Measurements from ENCODE around the gene NPAS1. TPM values are rescaled to one million over a fixed set of nuclear protein-coding genes. Genes with fewer than 3 reads are reported as not detected.
A peak's percentile ranks its signal among the peaks of the same experiment; 100 is the strongest.

Gene NPAS1
- total and polyA plus RNA-seq, 2 of the 8 experiments (the other 6 are each of a cell fraction or from before 2014, with no cell fraction given), result 9.9 to 13.9 TPM

GRCh38 chr19:47026889-47027288 lies 7.3 kb downstream of the NPAS1 start:
- no peak overlapping the region for H3K56ac ChIP-seq (replicated peaks; ENCODE audit: insufficient read length, low read depth, low read length)
- no peak overlapping the region for H3K27ac ChIP-seq (ENCODE audit: low read depth, low read length)
- H4K20me1 ChIP-seq (replicated peaks in 1 of 2; ENCODE audit: control insufficient read depth in 1 of 2, insufficient read depth in 2 of 2, low read length in 2 of 2), result peaks cover 3 to 5% of the 10 kb centered on the region in 2 experiments
- H2BK120ac ChIP-seq (replicated peaks; ENCODE audit: low read depth, low read length), result no peak overlapping the region
- TF ChIP-seq SIRT6 (IDR thresholded peaks at IDR 0.05; ENCODE audit: low read length) (no peak), CBX5 (IDR thresholded peaks at IDR 0.05; ENCODE audit: low read depth, low read length) (no peak), KDM1A (IDR thresholded peaks at IDR 0.05; ENCODE audit: borderline replicate concordance, low read length) (peak; percentile 73; the same call in 1 of the 2 replicates), NRF1 (IDR thresholded peaks at IDR 0.05; ENCODE audit: low read depth, low read length) (no peak), CTCF (IDR thresholded peaks at IDR 0.05; ENCODE audit: control extremely low read depth in 1 of 3, insufficient read depth in 1 of 3, low read depth in 1 of 3, low read length in 3 of 3) (no peak), RAD21 (IDR thresholded peaks at IDR 0.05 in 1 of 2, conservative IDR thresholded peaks at IDR 0.05 in 1 of 2; ENCODE audit: low read depth in 2 of 2, low read length in 2 of 2) (no peak)
- no peaks in the 10 kb centered on the region for H3K9me3 ChIP-seq (ENCODE audit: insufficient read depth in 2 of 2, low read depth in 1 of 2, low read length in 1 of 2)
- H3K4me2 ChIP-seq (ENCODE audit: insufficient read depth in 1 of 2, low read depth in 2 of 2, low read length in 2 of 2), result no peak overlapping the region
- no peak overlapping the region; the same call in 1 of the 2 replicates for H2BK15ac ChIP-seq (ENCODE audit: low read length)
- POLR2A ChIA-PET (ENCODE audit: partially characterized antibody), result interaction anchor here (1.2 to 1.7 kb wide), 3 partner anchors 8 to 171 kb away, joined by 3 to 5 read pairs (median 4); no protein-coding TSS in a partner anchor
- H3K9ac ChIP-seq (replicated peaks in 1 of 4; ENCODE audit: extremely low read depth in 1 of 4, low read depth in 3 of 4, low read length in 3 of 4), result no peak overlapping the region
- no peak overlapping the region for H3K14ac ChIP-seq (ENCODE audit: insufficient read length)
- no peak overlapping the region for H2AK5ac ChIP-seq (ENCODE audit: low read depth, low read length)
- CTCF ChIA-PET (ENCODE audit: partially characterized antibody), result interaction anchor here (2.0 kb wide), 1 partner anchor 9 kb away, joined by 7 read pairs; no protein-coding TSS in a partner anchor
- 97% methylated on average over 5 of the region's 8 CpGs; no CpG with 5 or more reads in 1 of the 2 experiments for WGBS, 2 experiments (ENCODE audit: extremely low coverage in 1 of 2, insufficient coverage in 1 of 2, insufficient read length in 1 of 2, insufficient replicate concordance in 2 of 2, low coverage in 1 of 2, low lambda C conversion rate in 2 of 2, missing lambda C conversion rate in 1 of 2)
- H3K23ac ChIP-seq (ENCODE audit: insufficient read length), result no peak overlapping the region
- peaks cover 7 to 22% (median 18%) of the 10 kb centered on the region in 4 experiments for H3K27me3 ChIP-seq (replicated peaks in 1 of 4; ENCODE audit: control insufficient read depth in 3 of 4, extremely low read depth in 1 of 4, insufficient read depth in 3 of 4, low read length in 3 of 4)
- H3K23me2 ChIP-seq (ENCODE audit: low read depth, low read length), result peaks cover 4% of the 10 kb centered on the region; the same call in 1 of the 2 replicates
- DNase-seq (ENCODE audit: low read depth in 1 of 2, low spot score in 2 of 2), result no peak
- no peak for FAIRE-seq
- no peak overlapping the region for H2AFZ ChIP-seq (ENCODE audit: low read length)
- no peaks in the 10 kb centered on the region for H3K36me3 ChIP-seq (ENCODE audit: control insufficient read depth in 2 of 4, insufficient read depth in 4 of 4, low read length in 3 of 4)
- H4K5ac ChIP-seq (ENCODE audit: insufficient read length, low read depth, low read length), result no peak overlapping the region
- H2BK5ac ChIP-seq (ENCODE audit: low read depth, low read length), result no peak overlapping the region
- no peak overlapping the region for H3K4me3 ChIP-seq (ENCODE audit: extremely low read depth in 1 of 4, insufficient read depth in 2 of 4, low read depth in 3 of 4, low read length in 4 of 4)
- no peak overlapping the region; the same call in 1 of the 2 replicates for H4K8ac ChIP-seq (ENCODE audit: extremely low read depth, insufficient read depth, low read length)
- no peaks in the 10 kb centered on the region for H3K79me1 ChIP-seq (ENCODE audit: low read depth, low read length)
- no peak overlapping the region for H2BK20ac ChIP-seq (ENCODE audit: low read length)
- H4K91ac ChIP-seq (replicated peaks; ENCODE audit: insufficient read length, low read length), result no peak overlapping the region
- peaks cover 6 to 18% (median 13%) of the 10 kb centered on the region in 4 experiments for H3K4me1 ChIP-seq (replicated peaks in 1 of 4; ENCODE audit: control insufficient read depth in 3 of 4, insufficient read depth in 4 of 4, low read length in 3 of 4)
- H3K79me2 ChIP-seq (ENCODE audit: control insufficient read depth in 1 of 2, insufficient read depth in 2 of 2, low read length in 2 of 2), result no peaks in the 10 kb centered on the region
- H3K18ac ChIP-seq (ENCODE audit: extremely low read depth, low read length), result no peak overlapping the region
- H3K4ac ChIP-seq (replicated peaks; ENCODE audit: insufficient read length, low read depth, low read length), result no peak overlapping the region
- no peak overlapping the region for H2BK12ac ChIP-seq (ENCODE audit: low read depth, low read length)
